Left lobe of liver (tissue), 2 donors: ENCODE measurements around the gene CACNB4. TPM values are rescaled to one million over a fixed set of nuclear protein-coding genes. Genes with fewer than 3 reads are reported as not detected.

ENCODE experiments used
- ATAC-seq: fragments of 200-7000 bp; cut with Tn5 transposase; one replicate; pipeline ENCODE4 v1.9.1; 2020; ENCODE audit warnings: mild to moderate bottlenecking, moderate library complexity
- DNase-seq: peaks from one replicate; pipeline ENCODE4 v3.0.0-alpha.2; 2020; ENCODE audit warnings: low spot score
- total RNA-seq: library from RNA; stranded (reverse); gene quantifications from one replicate; pipeline ENCODE4 v1.2.1, GENCODE V29; 2021
- donor health status: DM: no; HTN: no; CAD: no; lungs with moderate emphysema.
- donor health status: DM: no; HTN: yes; CAD: no.

Gene CACNB4
- total RNA-seq, 1 donor from 2014 or later: 0.20 TPM

- DNase-seq (no peak), ATAC-seq (no peak)
Measured at GRCh38 chr2:152089238-152089637, 9.6 kb downstream of the CACNB4 start.

DNA sequence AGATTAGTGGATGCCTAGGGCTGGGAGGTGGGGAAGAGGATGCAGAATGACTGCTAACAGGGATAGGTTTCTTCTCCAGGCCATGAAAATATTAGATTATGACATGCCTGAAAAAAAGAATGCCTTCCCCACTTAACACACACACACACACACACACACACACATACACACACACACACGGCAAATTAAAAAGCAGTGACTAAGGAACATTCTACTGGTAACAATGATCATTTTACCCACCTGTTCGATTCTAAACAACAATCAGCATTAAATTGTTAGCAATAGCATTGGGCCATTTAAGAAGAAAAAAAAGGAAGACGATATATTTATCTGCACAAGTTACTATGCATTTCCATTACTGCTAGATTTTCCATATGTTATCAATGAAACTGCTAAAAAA lies 10.8 kb downstream of the CACNB4 start:
- DNase-seq (no peak), ATAC-seq (no peak)

DNA sequence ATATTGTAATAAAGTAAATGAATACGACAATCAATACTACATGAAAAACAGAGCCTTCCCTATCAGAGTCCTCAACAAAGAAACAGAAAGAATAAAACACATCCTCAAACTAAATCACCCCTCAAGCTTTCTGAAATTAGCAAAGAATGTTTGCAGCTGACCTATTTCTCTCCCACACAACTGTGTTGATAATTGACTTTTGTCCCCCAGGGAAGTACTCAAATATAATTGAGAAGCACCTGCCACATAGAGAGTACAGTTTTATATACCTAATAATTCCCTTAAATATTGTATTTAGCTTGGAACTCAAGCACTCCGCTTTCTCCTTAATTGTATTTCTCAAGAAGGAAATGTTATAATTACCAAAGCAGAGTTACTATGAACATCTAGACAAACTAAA lies 12.6 kb downstream of the CACNB4 start:
- no peak for DNase-seq
- no peak for ATAC-seq

DNA sequence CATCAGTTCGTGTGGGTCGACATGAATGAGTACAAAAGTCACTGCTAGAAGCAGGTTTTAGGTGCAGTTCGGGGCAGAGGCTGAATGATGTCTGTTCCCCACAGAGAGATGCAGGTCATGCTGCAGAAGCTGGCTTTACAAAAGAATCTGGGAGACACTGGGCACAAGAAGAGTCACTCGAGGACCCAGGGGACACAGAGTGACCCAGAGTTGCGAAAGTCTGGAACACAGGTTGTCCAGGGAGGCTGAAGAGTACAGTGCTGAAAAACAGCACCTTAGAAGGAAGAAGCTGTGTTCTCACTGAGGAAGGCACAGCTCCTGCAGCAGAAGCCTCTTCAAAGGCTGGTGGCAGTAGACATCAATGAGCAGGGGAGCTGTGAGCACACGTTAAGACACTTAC lies 14.8 kb downstream of the CACNB4 start:
- ATAC-seq (no peak), DNase-seq (no peak)

DNA sequence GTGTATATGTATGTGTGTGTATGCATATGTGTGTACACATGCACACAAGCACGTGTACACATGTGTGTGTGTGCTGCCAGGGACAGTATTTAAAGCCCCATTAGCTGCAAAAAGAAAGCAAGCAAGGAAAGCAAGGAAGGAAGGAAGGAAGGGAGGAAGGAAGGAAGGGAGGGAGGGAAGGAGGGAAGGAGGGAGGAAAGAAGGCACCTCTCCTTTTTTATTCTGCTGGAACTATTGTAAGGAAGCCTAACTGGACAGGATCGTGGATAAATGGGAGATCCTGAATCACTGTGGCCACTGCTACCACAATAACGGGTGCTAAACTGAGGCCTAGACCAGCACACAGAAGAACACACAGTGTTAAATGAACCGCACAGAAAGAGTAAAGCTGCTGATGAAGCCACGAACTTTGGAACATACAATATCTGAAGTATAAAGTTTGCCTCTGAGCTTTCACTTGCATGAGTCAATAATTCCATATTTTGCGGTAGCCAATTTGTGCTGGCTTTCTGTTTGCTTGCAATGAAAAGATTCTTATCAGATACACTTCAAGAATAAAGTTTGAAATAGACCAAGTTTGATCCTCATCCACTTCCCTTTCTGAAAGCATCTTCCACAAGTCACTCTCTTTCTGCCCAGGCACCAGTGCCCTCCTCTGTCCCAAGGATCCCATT lies 15.5 kb downstream of the CACNB4 start:
- ATAC-seq (no peak), DNase-seq (no peak)

DNA sequence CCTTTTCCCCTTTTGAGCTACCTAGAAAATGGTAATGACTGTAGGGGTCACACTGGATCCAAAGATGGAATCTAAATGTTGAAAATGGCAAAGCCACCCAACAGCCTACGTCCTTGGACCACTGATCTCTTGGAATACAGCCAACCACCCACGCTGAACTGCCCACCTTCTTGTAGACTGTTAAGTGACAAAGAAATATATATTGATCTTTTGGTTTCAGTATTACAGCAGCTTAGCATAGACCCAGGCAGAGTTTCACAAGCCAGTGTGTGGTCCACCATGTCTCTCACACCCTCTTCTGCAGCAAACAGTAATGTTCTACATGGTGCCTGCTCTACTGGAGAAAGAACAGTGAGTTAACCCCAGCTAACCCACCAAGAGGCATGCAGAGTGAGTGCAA lies 20.2 kb downstream of the CACNB4 start:
- no peak for DNase-seq
- ATAC-seq: no peak

DNA sequence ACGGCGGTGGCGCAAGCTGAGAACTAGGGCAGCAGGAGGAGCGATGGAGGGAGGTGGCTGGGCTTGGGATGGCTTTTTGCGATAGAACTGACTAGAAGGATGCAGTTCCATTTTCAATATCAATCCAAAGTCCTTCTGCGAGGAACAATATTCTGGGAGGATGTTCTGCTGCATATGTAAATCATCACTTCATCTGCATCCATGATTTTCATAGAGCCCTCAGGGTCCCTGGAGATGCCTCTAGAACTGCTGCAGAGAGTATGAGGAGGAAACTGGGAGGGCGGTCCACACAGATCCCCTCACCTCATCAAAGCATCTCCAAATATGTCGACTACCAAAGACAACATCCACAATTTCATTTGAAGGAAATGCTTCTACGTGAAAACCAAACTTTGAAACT lies 20.8 kb downstream of the CACNB4 start:
- DNase-seq (no peak), ATAC-seq (no peak)

- no peak for DNase-seq
- ATAC-seq: peak; percentile 84
Measured at GRCh38 chr2:152075461-152076050, 23.3 kb downstream of the CACNB4 start.

DNA sequence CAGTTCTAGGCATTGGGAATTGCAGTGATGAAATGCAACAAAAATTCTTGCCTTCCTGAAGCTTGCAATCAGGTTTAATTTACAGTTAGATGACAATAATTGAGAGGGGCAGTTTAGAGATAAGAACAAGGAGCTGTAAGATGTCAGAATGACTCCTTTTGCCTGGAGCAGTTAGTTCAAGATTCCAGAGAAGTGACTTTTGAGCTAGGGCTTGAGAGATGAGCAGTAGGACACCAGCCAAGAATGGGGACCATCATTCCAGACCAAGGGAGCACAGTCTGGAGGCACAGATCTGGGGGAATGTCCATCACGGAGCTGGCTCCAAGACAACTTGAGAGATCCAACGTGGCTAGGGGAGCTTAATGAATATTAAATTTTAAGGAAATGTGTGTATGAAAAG lies 26.8 kb downstream of the CACNB4 start:
- DNase-seq: no peak
- ATAC-seq: no peak

DNA sequence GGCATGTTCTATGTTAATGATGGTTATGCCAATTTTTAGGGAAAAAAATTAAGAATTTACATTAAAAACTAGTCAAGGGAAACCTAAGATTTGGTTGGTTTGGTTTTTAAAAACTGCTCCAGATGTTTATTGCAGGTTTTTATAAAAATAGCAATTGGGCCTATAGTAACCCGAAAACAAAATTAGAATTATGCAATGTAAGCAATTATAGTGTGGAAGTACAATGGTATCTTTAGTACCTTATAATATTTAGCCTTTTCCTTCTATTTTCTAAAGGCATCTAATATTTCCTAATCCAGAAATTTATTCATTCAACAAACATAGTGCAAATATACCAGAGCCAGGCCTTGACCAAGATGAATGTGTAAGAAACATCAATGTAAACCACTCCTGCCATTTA lies 27.3 kb downstream of the CACNB4 start:
- ATAC-seq (no peak), DNase-seq (no peak)

DNA sequence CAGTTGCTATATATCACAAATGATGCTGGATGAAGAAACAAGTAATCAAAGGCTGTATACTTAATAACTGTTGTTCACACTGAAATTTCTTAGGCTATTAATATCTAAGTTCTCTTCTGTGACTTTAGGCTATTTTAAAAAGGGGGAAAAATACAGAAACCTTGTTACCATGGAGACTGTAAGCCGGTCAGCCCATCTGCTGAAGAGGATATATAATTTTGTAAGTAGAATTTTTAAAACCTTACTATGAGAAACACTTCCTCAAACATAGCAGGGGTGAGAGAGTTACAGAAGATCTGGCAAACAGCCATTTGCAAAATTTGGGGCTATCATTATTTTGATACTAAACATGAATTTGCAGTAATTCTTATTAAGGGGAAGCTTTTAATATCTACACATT lies 27.8 kb downstream of the CACNB4 start:
- ATAC-seq (no peak), DNase-seq (no peak)

DNA sequence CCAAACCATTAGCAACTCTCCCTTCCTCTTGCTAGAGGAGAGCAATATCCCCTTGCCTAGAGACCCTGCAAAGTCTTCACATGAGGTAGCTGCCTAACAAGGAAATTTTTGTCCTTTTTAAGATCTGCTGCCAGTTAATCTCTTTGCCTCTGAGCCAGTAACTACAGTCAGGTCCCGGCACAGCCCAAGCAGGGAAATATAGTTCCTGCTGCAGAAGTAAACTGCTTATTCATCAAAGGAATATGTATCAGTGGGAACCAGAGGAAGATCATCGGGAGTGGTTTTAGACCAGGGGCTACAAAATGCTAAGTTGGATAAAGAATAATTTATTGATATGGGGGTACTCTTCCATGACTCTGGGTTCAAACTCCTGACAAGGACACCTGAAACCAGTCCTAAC lies 30.6 kb downstream of the CACNB4 start:
- DNase-seq (no peak), ATAC-seq (no peak)

- DNase-seq: no peak
- ATAC-seq: no peak
Measured at GRCh38 chr2:152067823-152068222, 31.0 kb downstream of the CACNB4 start.

GRCh38 chr2:152065945-152066344 lies 32.9 kb downstream of the CACNB4 start:
- no peak for ATAC-seq

DNA sequence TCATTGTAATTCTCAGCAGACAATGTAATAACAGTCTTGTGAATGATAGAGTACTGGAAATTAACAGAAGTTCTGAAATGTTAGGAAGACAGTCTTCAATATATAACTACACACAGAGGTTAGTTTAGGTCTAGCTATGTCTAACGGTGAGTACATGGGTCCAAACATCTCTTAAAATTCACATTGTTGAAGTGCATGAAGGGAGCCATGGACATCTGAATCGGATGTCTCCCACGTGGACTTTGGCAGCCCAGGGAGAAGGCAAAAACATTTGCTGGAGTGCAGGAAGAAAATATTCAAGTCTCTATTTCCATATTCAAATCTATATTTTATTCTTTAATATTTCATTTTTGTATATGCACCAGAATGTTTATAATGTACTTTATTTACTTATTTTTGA lies 34.8 kb downstream of the CACNB4 start:
- DNase-seq (no peak), ATAC-seq (no peak)

More at GRCh38 chr2:152065945-152066344, 32.9 kb downstream of the CACNB4 start:
- no peak for DNase-seq

- DNase-seq: no peak
- ATAC-seq: no peak
Measured at GRCh38 chr2:152063325-152063924, 35.4 kb downstream of the CACNB4 start.

DNA sequence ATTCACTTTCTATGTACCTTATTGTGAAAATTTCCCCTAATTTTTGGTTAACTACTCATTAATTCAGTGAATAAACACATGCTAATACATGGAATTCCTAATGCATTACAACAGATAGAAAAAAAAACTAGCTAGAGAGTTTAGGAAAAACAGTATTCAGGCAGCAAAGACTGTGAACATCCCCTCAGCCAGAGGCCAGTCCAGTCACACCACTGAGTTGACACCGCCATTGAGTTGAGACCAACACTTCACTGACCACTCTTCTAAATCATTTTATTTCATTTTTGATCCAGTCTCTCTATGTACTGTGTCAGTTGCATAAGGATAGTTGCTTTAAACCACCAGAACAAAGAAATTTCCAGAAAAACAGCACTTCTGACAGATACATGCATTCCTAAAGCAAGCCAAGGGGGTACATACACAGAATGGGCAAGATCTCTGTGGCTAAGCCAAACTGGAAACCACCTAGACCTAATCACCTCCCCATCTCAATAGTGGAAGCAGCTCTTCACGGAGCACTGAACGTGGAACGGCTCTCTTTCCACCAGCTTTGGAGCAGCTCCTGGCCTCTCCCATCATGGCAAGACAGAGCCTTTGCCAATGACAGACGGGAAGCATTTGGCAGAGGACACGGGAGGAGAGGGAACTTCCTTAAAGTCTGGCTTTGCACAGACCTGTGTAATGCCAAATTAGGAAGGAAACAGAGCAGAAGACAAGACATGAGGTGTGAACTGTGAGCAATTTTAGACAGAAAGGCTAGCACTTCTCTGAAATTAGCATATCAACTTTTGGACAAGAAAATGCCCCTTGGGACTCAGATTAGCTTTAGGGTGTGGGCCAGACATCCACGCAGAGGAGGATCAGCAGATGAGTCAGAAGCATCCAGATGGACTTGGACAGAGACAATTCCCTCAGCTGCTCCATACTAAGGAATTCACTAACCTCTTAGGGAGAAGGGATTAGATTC lies 36.4 kb downstream of the CACNB4 start:
- DNase-seq: no peak
- no peak for ATAC-seq

- DNase-seq: no peak
- no peak for ATAC-seq
Measured at GRCh38 chr2:152061383-152061782, 37.5 kb downstream of the CACNB4 start.

GRCh38 chr2:152058655-152059054 lies 40.2 kb downstream of the CACNB4 start:
- ATAC-seq (no peak), DNase-seq (no peak)

DNA sequence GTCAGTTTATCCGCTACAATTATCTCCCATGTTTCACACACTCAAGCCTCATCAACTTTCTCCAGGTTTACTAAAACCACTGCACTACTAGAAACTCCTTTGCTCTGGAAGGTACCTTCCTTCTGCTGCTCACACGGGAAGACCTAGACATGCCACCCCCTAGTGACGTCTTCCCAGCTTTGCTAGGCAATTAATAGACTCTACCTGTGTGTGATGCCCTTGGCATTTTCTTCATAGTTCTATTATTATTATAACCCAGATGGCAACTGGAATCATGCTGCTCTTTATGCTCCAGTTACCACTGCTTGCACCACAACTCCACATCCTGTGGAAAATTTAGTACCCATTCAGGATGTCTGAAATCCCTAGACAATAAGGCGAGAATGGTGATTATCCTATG lies 42.4 kb downstream of the CACNB4 start:
- ATAC-seq: no peak

GRCh38 chr2:152055366-152056108 lies 43.3 kb downstream of the CACNB4 start:
- DNase-seq: no peak
- ATAC-seq: no peak

More for the DNA sequence above, 42.4 kb downstream of the CACNB4 start:
- no peak for DNase-seq
